ENCODE measurements around the gene KCNIP1. TPM values are rescaled to one million over a fixed set of nuclear protein-coding genes. Genes with fewer than 3 reads are reported as not detected.

The KCNIP1 gene
- polyA plus RNA-seq, 2 of the 4 experiments (the other 2 are of a cell fraction) = not detected

GRCh38 chr5:170693701-170694100 is 189.9 kb downstream of the KCNIP1 start:
- CTCF ChIA-PET = interaction anchor here (1.0 kb wide), 1 partner anchor 16 kb away, joined by 4 read pairs; no protein-coding TSS in a partner anchor
- 0% methylated on average over 4 of the region's 4 CpGs for WGBS (ENCODE audit: missing lambda C conversion rate)

GRCh38 chr5:170694911-170695310 is 191.1 kb downstream of the KCNIP1 start:
- no peak for TF ChIP-seq CHD4 (IDR thresholded peaks at IDR 0.05; ENCODE audit: borderline replicate concordance)
- TF ChIP-seq BCL3 (IDR thresholded peaks at IDR 0.05) = no peak
- TF ChIP-seq ATOH8 (CRISPR knock-in tag; IDR thresholded peaks at IDR 0.05; ENCODE audit: low read depth) = no peak
- TF ChIP-seq SREBF2 (IDR thresholded peaks at IDR 0.05) = no peak
- no peak for TF ChIP-seq RNF2 (IDR thresholded peaks at IDR 0.05; ENCODE audit: borderline replicate concordance, low read depth)
- no peak for TF ChIP-seq ZSCAN20 (CRISPR knock-in tag; IDR thresholded peaks at IDR 0.05)
- TF ChIP-seq HOXB13 (CRISPR knock-in tag; IDR thresholded peaks at IDR 0.05; ENCODE audit: low read depth) = no peak
- TF ChIP-seq USF2 (IDR thresholded peaks at IDR 0.05) = no peak
- no peak for TF ChIP-seq CHD2 (IDR thresholded peaks at IDR 0.05; ENCODE audit: low read length, partially characterized antibody)
- TF ChIP-seq HEYL (CRISPR knock-in tag; IDR thresholded peaks at IDR 0.05) = no peak
- Histone ChIP-seq H3K4me3 (no peak overlapping the region), H3K4me2 (no peak overlapping the region), H3K27ac (no peak overlapping the region), H3K9me3 (no peaks in the 10 kb centered on the region), H3K4me1 (no peaks in the 10 kb centered on the region)
- ChIA-PET POLR2A (no interaction called here), CTCF (no interaction called here)
- WGBS (ENCODE audit: missing lambda C conversion rate) = 5% methylated on average over 2 of the region's 2 CpGs
- ATAC-seq (no peak), DNase-seq (ENCODE audit: low read depth in 1 of 2, low spot score in 1 of 2) (no peak), FAIRE-seq (no peak)

More at GRCh38 chr5:170693701-170694100, 189.9 kb downstream of the KCNIP1 start:
- DNase-seq (ENCODE audit: low read depth in 1 of 2, low spot score in 1 of 2) = no peak
- ATAC-seq = no peak
- POLR2A ChIA-PET = no interaction called here
- Histone ChIP-seq H3K4me3 (no peak overlapping the region), H3K9me3 (no peaks in the 10 kb centered on the region), H3K4me2 (no peak overlapping the region), H3K4me1 (no peaks in the 10 kb centered on the region), H3K27ac (no peak overlapping the region)
- TF ChIP-seq JUNB (IDR thresholded peaks at IDR 0.05) = no peak
- TF ChIP-seq PHF8 (IDR thresholded peaks at IDR 0.05; ENCODE audit: borderline replicate concordance, low read depth) = no peak
- TF ChIP-seq HEYL (CRISPR knock-in tag; IDR thresholded peaks at IDR 0.05) = no peak
- TF ChIP-seq ELK1 (IDR thresholded peaks at IDR 0.05; ENCODE audit: low read depth, low read length) = no peak
- no peak for TF ChIP-seq FOSL2 (IDR thresholded peaks at IDR 0.05)
- no peak for TF ChIP-seq FOSL2 (CRISPR knock-in tag; IDR thresholded peaks at IDR 0.05)
- TF ChIP-seq MAFK (IDR thresholded peaks at IDR 0.05; ENCODE audit: partially characterized antibody) = no peak
- TF ChIP-seq E2F6 (IDR thresholded peaks at IDR 0.05; ENCODE audit: borderline replicate concordance, low read depth) = no peak
- no peak for TF ChIP-seq EP300 (IDR thresholded peaks at IDR 0.05)
- TF ChIP-seq POLR2A (IDR thresholded peaks at IDR 0.05; ENCODE audit: low read length) = no peak
- no peak for TF ChIP-seq HES2 (IDR thresholded peaks at IDR 0.05)
- no peak for TF ChIP-seq EHMT2 (IDR thresholded peaks at IDR 0.05; ENCODE audit: low read depth)
- no peak for TF ChIP-seq ZNF302 (CRISPR knock-in tag; IDR thresholded peaks at IDR 0.05)
- TF ChIP-seq ESRRA (IDR thresholded peaks at IDR 0.05; ENCODE audit: borderline replicate concordance, low read length) = no peak
- TF ChIP-seq CBX2 (IDR thresholded peaks at IDR 0.05; ENCODE audit: borderline replicate concordance, low read depth) = no peak
- no peak for FAIRE-seq
